Superior temporal gyrus (tissue), 1 donor: Measurements from ENCODE around the gene KPNA4.
"Not testable (repeated sequence)": the region's sequence is repeated elsewhere in the genome, so short reads cannot be mapped to it uniquely, and the experiment has no call there.

Source experiments
- DNase-seq: peaks from one replicate; pipeline ENCODE4 v3.0.0-alpha.2; 2016; ENCODE audit errors: extremely low spot score

The KPNA4 gene

DNA sequence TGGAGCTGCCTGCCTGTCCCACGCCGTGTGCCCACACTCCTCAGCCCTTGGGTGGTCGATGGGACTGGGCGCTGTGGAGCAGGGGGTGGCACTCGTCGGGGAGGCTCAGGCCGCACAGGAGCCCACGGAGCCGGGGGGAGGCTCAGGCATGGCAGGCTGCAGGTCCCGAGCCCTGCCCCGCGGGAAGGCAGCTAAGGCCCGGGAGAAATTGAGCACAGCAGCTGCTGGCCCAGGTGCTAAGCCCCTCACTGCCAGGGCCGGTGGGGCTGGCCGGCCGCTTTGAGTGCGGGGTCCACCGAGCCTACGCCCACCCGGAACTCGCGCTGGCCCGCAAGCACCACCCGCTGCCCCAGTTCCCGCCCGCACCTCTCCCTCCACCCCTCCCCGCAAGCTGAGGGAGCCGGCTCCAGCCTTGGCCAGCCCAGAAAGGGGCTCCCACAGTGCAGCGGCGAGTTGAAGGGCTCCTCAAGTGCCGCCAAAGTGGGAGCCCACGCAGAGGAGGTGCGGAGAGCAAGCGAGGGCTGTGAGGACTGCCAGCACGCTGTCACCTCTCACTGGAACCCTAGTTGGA lies 8.7 kb upstream of the KPNA4 start:
- DNase-seq, result not testable (repeated sequence)

DNA sequence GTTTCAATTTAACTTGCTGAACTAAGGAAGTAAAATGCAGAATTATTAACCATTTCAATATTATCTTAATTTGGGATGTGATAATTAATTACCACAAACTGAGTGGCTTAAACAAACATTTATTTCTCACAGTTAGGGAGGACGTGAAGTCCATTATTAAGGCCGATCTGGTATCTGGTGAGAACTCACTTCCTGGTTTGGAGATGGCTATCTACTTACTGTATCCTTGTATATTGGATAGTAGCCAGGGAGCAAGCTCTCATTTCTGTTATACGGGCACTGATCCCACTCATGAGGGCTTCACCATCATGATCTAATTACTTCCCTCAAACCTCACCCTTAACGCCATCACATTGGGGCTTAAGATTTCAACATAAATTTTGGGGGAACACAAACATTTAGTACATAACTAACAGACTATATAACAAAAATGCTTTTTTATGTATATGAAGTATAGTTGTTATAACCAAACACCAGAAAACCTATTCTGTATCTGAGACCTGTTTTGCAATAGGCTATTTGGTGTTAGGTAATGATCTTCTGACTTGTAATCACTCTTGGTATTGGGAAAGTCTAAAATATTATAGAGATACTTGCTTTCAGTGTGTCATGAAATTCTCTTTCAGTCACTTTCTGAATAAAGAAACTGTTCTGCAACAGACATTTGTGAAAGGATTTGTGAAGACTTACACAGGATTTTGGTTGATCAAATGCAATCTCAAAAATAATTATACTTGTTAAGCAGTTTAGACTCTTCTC lies 4.7 kb upstream of the KPNA4 start:
- no peak for DNase-seq

DNA sequence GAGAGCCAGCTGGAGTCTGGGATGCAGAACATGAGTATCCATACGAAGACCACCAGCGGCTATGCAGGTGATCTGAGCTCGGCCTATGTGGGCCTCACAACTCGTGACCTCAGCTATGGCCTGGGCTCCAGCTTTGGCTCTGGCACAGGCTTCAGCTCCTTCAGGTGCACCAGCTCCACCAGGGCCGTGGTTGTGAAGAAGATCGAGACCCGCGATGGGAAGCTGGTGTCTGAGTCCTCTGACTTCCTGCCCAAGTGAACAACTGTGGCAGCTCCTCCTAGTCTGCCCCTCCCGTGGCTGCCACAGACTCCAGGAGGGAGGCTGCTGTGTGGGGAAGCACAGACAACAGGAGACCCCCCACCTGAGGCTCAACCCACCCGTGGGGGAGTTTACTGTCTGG lies 3.6 kb upstream of the KPNA4 start:
- no peak for DNase-seq

GRCh38 chr3:160567774-160568173 lies 2.4 kb upstream of the KPNA4 start:
- DNase-seq, result no peak

DNA sequence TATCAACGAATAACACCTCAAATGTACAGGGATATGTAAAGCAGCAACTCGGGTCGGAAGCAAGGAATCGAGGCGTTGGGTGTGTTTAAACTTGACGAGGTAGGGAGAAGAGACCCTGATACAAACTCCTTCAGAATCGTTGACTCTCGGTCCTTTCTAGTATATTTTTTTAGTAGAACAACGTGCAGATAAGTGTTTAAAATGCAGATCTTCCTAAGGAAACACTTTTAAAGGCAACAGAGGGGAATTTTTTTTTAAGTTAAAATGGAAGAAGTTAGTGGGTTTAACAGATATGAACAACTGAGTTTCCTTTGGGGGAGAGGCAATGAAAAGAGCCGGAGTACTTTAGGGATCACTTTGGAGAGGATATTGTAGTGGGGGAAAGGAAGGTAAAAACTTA lies 1.1 kb upstream of the KPNA4 start:
- no peak for DNase-seq

DNA sequence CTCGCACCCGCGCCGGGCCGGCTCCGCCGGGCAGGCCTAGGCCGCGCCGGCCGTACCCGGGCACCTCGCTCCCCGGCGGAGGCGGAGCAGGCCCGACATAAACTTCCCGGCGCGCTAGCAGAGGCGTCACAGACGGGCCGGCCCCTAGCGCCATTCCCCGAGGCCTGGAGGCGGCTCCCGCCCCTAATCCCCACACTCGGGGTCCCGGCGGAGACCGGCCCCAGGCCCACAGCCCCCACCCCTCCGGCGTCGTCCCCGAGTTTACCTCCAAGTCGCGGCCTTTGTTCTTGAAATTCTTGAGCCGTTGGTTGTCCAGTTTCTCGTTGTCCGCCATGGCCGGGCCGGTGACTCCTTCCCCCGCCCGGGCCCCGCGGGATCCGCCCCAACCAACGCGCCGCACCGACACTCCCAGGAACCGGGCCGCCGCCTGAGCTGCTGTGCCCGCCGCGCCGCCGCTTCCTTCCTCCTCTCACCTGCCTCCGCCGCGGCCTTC lies 376 bp downstream of the KPNA4 start:
- peak; percentile 31 for DNase-seq

DNA sequence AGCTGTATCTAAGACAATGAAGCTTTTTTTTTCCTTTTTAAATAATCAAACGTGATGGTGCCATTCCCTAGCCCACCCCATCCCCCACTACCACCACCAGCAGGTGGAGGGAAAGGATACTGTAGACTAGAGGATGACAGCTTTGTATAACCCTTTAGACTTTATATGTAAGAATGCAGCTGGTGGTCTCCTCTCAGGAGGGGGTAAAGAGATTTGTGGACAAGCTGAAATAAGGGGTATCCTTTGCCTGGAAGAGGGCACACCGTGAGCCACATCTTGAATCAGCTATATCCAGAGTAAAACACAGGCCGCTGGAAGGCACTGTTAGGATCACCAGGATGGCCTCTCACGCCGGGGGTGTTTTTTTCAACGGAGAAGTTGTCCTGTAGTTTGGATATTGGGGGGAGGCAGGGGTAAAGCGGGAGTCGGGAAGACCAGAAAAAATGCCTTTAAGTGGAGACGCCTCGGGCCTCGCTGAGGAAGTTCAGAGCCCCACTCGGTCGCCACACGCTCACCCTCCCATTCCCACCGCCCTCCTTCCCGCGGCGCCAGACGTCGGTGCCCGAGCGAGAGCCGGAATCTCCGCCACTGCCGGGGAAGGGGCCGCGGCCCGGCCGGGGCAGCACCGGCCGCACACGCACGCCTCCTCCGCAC lies 986 bp downstream of the KPNA4 start:
- no peak for DNase-seq

DNA sequence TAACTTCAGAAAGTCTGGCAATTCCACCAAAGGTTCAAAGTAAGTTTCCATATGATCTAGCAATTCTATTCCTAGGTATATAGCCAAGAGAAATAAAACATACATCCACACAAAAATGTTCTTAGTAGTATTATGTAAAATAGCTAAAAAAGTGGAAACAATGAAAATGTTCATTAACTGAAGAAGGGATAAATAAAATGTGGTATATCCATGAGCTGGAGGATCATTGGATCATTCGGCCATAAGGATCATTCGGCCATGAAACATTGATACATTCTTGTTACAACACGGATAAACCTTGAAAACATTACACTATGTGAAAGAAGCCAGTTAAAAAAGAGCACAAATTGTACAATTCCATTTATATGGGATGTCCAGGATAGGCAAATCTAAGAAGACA lies 2.4 kb downstream of the KPNA4 start:
- no peak for DNase-seq

DNA sequence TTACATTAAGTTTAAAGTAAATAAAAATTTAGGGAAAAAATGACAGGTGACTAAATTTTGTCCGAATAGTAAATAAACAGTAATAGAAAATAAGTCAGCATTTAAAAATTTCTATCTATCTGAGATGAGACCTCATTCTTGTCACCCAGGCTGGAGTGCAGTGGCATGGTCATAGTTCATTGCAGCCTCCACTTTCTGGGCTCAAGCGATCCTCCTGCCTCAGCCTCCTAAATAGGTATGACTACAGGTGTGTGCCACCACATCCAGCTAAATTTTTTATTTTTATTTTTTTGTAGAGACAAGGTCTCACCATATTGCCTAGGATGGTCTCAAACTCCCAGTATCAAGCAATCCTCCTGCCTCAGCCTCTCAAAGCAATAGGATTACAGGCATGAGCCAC lies 7.8 kb downstream of the KPNA4 start:
- DNase-seq, result no peak

DNA sequence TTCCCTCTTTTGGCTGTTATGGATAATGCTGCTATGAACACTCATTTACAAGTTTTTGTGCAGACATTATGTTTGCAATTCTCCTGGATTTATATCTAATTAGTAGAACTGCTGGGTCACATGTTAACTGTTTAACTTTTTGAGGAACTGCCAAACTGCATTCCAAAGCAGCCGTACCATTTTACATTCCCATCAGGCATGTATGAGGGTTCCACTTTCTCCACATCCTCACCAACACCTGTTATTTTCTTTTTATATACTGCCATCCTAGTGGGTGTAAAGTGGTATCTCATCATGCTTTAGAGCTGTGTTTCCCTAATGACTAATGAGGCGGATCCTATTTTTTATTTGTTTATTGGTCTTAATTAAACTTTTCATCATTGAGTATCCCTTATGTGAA lies 9.2 kb downstream of the KPNA4 start:
- no peak for DNase-seq

DNA sequence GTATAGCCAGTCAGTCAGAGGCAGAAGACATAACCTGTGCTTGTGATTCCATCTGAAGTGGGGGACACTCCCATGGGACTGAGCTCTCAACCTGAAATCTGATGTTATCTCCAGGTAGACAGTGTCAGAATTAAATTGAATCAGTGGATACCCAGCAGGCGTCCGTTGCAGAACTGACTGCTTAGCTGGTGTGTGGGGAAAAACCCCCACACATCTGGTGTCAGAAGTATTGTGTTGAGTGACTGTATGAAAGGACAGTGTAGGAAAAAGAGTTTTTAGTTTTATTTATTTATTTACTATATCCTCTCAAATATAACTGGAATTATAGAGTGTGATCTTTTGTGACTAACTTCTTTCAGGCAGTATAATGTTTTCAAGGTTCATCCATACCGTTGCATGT lies 10.4 kb downstream of the KPNA4 start:
- no peak for DNase-seq

GRCh38 chr3:160553827-160554226 lies 11.5 kb downstream of the KPNA4 start:
- DNase-seq, result no peak

DNA sequence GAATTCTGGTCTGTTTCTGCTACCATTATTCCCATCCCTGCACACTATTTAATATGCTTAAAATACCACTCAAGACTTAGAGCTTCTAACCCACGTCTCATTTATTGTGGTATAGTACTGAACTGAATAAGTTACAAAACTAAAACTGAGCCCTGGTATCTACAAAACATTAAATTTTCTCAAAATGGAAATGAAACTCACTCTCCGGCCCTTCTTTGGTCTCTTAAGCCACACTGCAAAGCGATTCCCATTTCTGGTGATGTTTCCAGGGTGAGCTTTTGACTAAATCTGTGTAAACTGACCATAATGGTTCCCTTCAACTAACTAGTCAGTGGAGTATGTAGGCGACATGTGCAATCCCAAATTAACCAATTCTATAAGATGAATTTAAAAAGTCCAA lies 18.6 kb downstream of the KPNA4 start:
- DNase-seq, result no peak

DNA sequence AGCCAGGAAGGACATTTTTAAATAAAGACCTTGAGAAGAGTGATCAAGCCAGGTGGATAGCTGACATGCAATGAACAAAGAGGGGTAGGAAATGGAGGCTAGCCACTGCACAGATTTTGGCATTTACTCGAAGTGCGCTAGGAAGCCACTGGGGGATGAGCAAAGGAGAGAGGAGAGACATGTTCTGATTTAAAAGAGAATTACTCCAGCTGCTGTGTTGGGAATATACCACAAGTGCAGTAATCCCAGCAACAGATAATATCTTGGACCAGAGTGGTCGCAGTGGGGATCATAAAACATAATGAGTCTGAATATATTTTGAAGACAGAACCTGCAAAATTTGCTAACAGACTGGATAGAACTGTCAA lies 19.9 kb downstream of the KPNA4 start:
- DNase-seq, result no peak

DNA sequence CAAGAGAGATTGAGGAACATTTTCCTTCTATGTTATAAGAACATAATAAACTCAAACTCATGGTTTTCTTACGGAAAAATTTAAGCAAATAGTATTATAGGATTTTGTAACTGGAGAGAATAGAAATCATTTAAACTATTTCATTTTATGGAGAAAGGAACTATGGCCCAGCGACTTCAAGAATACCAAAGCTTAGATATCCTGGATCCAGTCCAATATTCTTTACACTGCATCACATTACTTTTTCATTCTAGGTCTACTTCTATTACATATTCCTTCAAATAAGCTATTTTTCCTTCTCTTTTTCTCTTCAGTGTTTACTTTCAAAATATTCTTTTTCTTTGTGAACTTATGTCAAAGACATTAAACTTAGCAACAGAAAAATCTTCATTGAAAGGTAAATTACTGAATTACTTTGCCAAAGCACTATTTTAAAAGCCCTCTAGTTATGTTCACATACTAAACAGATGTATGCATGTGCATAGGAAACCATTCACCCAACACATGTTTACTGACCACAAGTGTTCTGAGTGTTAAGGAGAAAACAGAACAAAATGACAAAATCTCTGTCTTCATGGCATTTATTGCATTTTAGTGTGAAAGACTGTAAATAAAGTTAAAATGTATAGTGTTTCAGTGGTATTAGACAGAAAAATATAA lies 20.4 kb downstream of the KPNA4 start:
- no peak for DNase-seq

DNA sequence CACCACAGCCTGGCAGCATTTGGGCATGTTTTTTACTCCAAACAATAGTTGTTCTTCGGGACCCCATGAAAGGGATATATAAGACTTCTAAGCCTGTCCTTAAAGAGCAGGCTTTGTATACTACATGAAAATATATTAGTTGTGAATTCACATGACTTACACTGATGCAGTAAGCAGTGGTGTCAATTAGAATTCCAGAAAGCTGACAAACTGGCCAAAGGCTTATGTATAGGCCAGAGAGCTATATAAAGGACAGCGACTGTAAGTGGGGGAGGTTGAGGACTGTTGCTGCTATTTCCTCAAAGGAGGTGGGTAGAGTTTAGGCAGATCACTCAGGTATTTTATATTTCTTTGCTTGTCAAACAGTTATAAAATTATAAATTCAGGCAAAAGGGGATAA lies 24.8 kb downstream of the KPNA4 start:
- no peak for DNase-seq

GRCh38 chr3:160538895-160539294 lies 26.5 kb downstream of the KPNA4 start:
- no peak for DNase-seq

GRCh38 chr3:160537729-160538128 lies 27.6 kb downstream of the KPNA4 start:
- no peak for DNase-seq

DNA sequence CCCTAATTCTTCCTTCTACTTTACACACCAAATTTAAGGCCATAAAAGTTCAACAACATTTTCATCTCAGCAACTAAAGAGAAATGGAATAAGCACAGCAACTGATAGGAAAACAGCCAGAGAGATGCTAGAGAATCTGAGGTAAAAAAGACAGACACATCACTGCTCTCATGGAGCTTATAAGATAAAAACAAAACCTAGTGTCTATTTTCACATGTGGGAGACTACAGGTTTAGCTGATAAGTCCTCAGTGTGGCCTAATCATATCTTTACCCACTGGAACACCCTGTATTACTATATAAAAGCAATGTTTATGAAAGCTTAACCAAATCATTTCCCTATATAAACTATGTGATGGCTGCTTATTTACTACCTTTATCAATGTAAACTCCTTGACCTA lies 33.0 kb downstream of the KPNA4 start:
- no peak for DNase-seq

GRCh38 chr3:160531311-160531710 lies 34.1 kb downstream of the KPNA4 start:
- no peak for DNase-seq

GRCh38 chr3:160516391-160516790 lies 49.0 kb downstream of the KPNA4 start:
- not testable (repeated sequence) for DNase-seq

DNA sequence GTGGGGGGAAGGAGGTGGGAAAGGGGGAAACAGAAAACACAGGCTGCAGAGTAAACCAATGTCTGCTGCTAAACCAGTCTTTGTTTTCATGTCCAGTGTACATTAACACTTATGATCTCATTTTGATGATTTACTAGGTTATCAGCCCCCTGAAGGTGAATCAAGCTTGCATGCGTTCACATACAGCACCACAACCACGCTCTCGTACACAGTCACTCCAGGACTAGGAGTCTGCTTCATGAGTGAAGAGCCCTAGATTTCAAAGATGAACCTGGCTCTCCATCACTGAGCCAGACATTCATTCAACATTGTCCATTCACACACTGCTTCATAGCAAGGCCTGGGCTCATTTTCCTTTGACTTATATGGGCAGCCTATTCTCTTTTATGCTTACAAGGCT lies 64.0 kb downstream of the KPNA4 start:
- no peak for DNase-seq

DNA sequence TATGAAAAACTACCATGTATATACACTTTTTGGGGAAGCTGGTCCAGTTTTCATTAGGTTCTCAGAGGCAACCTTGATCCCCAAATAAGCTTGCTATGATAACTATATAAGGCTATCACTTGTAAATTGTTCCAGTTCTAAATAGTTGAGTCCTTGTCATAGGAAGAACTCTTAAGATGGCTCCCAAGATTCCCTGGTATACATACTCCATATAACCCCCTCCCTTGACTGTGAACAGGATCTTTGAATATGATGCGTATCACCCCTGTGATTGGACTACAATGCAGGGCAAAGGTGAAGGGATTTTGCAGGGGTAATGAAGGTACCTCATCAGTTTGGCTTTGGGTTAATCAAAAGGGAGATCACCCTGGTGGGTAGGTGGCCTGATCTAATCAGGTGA lies 67.2 kb downstream of the KPNA4 start:
- DNase-seq, result no peak
